GM12878 (cell line): ENCODE results near the gene DMWD. TPM values are rescaled to one million over a fixed set of nuclear protein-coding genes. Genes with fewer than 3 reads are reported as not detected.

Experiments used
- ATAC-seq: fragments of 200-7000 bp; cut with Tn5 transposase; 3 replicates; pipeline ENCODE4 v1.9.1; 2020; ENCODE audit warnings: mild to moderate bottlenecking, moderate library complexity
- BruUV-seq: library from RNA; stranded (reverse); fragments of 400-500 nt; replicated peaks from 2 replicates; lab custom pipeline; 2021; lab: Mats Ljungman, UMichigan
- CTCF ChIA-PET: fragments of 300-600 bp; sonication (Branson Sonifier 250); formaldehyde crosslinking; extraction: SDS; loops from one replicate; lab custom pipeline; 2021; ENCODE audit warnings: inconsistent platforms; lab: Yijun Ruan, JAX
- POLR2A ChIA-PET: fragments of 350-600 bp; formaldehyde crosslinking; extraction: SDS; loops from one replicate; lab custom pipeline; 2021; ENCODE audit warnings: inconsistent platforms; lab: Charles Lee
- RAD21 ChIA-PET: fragments of 300-600 bp; sonication (Branson Sonifier 250); formaldehyde crosslinking; loops from one replicate; lab custom pipeline; 2023; ENCODE audit warnings: antibody characterized with exemption; ENCODE audit not compliant: unreplicated experiment; lab: Charles Lee
- SMC1A ChIA-PET: fragments of 300-600 bp; sonication (Branson Sonifier 250); formaldehyde crosslinking; loops from one replicate; lab custom pipeline; 2023; ENCODE audit not compliant: unreplicated experiment, uncharacterized antibody; lab: Charles Lee
- DNase-seq: peaks from one replicate; pipeline ENCODE4 v3.0.0-alpha.2; 2011; ENCODE audit warnings: low read depth, low spot score
- FAIRE-seq: peaks from 3 replicates; lab custom pipeline; 2011; peaks lifted over from hg19 to GRCh38; lab: Jason Lieb, UNC
- H2AFZ ChIP-seq: 2 replicates; pipeline ENCODE4 v1.6.0; 2011; ENCODE audit warnings: low read depth, low read length, control low read depth; ENCODE audit not compliant: control insufficient read depth
- H3K27ac ChIP-seq: 2 replicates; pipeline ENCODE4 v1.5.1; 2011; ENCODE audit warnings: control low read depth; ENCODE audit not compliant: control insufficient read depth, insufficient read depth
- H3K27me3 ChIP-seq, 2 experiments: replicated peaks in 1 of 2; 2 replicates each; pipeline versions ENCODE4 v1.6.0 to v1.6.1; 2011; ENCODE audit warnings: low read length in 1 of 2; ENCODE audit not compliant: control insufficient read depth in 2 of 2, insufficient read depth in 2 of 2
- H3K36me3 ChIP-seq, 2 experiments: 2 replicates each; pipeline ENCODE4 v1.5.1; 2011; ENCODE audit warnings: low read length in 1 of 2; ENCODE audit not compliant: control insufficient read depth in 2 of 2, insufficient read depth in 2 of 2
- H3K4me1 ChIP-seq: 2 replicates; pipeline ENCODE4 v1.6.1; 2011; ENCODE audit warnings: mild to moderate bottlenecking, low read length, moderate library complexity, mixed read lengths; ENCODE audit not compliant: control insufficient read depth, insufficient read depth
- H3K4me2 ChIP-seq: 2 replicates; pipeline ENCODE4 v1.6.0; 2011; ENCODE audit warnings: control low read depth; ENCODE audit not compliant: control insufficient read depth, insufficient read depth
- H3K4me3 ChIP-seq: fragments of 200-600 bp; sonication (generic); 2 replicates; pipeline ENCODE4 v1.5.1; 2016
- H3K79me2 ChIP-seq: 2 replicates; pipeline ENCODE4 v1.6.0; 2011; ENCODE audit warnings: low read length; ENCODE audit not compliant: control insufficient read depth, insufficient read depth
- H3K9ac ChIP-seq: 2 replicates; pipeline ENCODE4 v1.8.0; 2011; ENCODE audit warnings: low read length, control low read depth, mixed read lengths; ENCODE audit not compliant: control insufficient read depth, insufficient read depth
- H3K9me3 ChIP-seq: replicated peaks from 3 replicates; pipeline ENCODE4 v1.5.1; 2011; ENCODE audit warnings: mild to moderate bottlenecking, low read length; ENCODE audit not compliant: control insufficient read depth, insufficient read depth
- H4K20me1 ChIP-seq: 2 replicates; pipeline ENCODE4 v1.6.0; 2011; ENCODE audit not compliant: control insufficient read depth, insufficient read depth
- CHD1 ChIP-seq: IDR thresholded peaks from 2 replicates; pipeline ENCODE4 v1.6.1; 2012; ENCODE audit warnings: low read depth, low read length, improper control_type of control experiment
- EGR1 ChIP-seq, 2 experiments: IDR thresholded peaks; 1 replicate in 1 of 2; 2 replicates in 1 of 2; pipeline ENCODE4 v1.6.1; 2011 to 2012; ENCODE audit warnings: low read depth in 2 of 2, low read length in 2 of 2, borderline replicate concordance in 1 of 2, mild to moderate bottlenecking in 1 of 2, moderate library complexity in 1 of 2
- JUNB ChIP-seq: IDR thresholded peaks from 2 replicates; pipeline ENCODE4 v1.6.1; 2016; ENCODE audit warnings: antibody characterized with exemption, mild to moderate bottlenecking
- NR2C1 ChIP-seq: fragments of 450-650 bp; IDR thresholded peaks from 2 replicates; pipeline ENCODE4 v1.6.1; 2017; ENCODE audit warnings: antibody characterized with exemption, mild to moderate bottlenecking, moderate library complexity
- SP1 ChIP-seq: IDR thresholded peaks from one replicate; pipeline ENCODE4 v1.6.1; 2011; ENCODE audit warnings: low read depth, low read length
- ZNF687 ChIP-seq: fragments of 450-650 bp; IDR thresholded peaks from 2 replicates; pipeline ENCODE4 v1.6.1; 2017; ENCODE audit warnings: mild to moderate bottlenecking, moderate library complexity
- WGBS: methylation state at CpG from one replicate; pipeline ENCODE4 v1.1.6; 2016; ENCODE audit warnings: low lambda C conversion rate; ENCODE audit not compliant: insufficient replicate concordance, insufficient coverage; ENCODE audit errors: missing lambda C conversion rate; 5-methylcytosine and 5-hydroxymethylcytosine counted together
- in situ Hi-C: fragments of 300-500 bp; cut with MboI; formaldehyde crosslinking; loops from 9 replicates; pipeline ENCODE4 v1.14.3; 2018; ENCODE audit warnings: mixed read lengths
- intact Hi-C: fragments of 100-400 bp; cut with micrococcal nuclease; formaldehyde crosslinking; loops from one replicate; pipeline ENCODE4 v1.14.2; 2022; ENCODE audit not compliant: unreplicated experiment
- polyA plus RNA-seq, 11 experiments: library from polyadenylated mRNA; depleted of rRNA in 4 of 11; unstranded in 6 of 11; stranded (reverse) in 5 of 11; fragments of >200 nt; fragmentation: Nextera tagmentation in 4 of 11; fragmentation: Illumina TruSeq in 1 of 11; extraction: Ambion mirVana in 4 of 11; extraction: Trizol in 1 of 11; gene quantifications; 1 replicate in 1 of 11; 2 replicates in 10 of 11; pipeline versions ENCODE4 v1.2.1 to v1.2.3, GENCODE V29; 2011 to 2016; ENCODE audit warnings: inconsistent platforms in 2 of 11, missing spikeins in 2 of 11, low read depth in 1 of 11
- total RNA-seq, 4 experiments: library from RNA; depleted of rRNA in 3 of 4; stranded (reverse); fragments of >200 nt in 3 of 4; fragmentation: Illumina TruSeq in 1 of 4; extraction: Trizol in 1 of 4; gene quantifications; 2 replicates each; pipeline versions ENCODE4 v1.2.1 to v1.2.3, GENCODE V29; 2013 to 2021

DMWD gene
- total and polyA plus RNA-seq, 10 of the 15 experiments (the other 5 are each of a cell fraction or from before 2014, with no cell fraction given), result 3.5 to 56.0 (median 11.6) TPM

DNA sequence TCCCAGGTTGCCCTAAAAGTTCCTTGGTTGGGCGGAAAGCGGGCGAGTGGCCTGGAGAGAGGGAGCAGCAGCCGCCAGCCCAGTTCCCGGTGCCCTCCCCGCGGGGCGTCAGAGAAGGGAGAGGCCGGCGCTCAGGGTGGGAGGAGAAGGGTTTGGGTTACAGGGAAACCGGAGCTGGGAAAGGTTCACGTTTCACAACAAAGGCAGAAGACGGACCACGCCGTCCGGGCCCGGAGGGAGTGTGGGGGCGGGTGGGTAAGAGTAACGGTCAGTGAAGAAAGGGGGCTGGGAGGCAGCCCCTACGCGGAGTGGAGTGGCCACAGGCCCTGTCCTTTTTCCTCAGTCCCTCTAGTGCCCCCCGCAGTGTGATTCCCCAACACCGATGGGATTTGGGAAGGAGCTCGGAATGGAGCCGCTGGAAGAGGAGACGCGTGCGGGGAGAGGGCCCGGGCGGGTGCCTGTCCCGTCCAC lies 25.2 kb downstream of the DMWD start:
- Histone ChIP-seq H3K27me3 (no peaks in the 10 kb centered on the region), H3K4me1 (peaks cover 4% of the 10 kb centered on the region), H3K79me2 (no peaks in the 10 kb centered on the region; the same call in 1 of the 2 replicates), H2AFZ (no peak overlapping the region; the same call in 1 of the 2 replicates), H3K4me2 (peak overlapping the region; percentile 77), H3K9ac (peak overlapping the region; percentile 75; the same call in 1 of the 2 replicates), H3K4me3 (peak overlapping the region; percentile 98), H4K20me1 (no peaks in the 10 kb centered on the region), H3K9me3 (no peaks in the 10 kb centered on the region), H3K36me3 (no peaks in the 10 kb centered on the region), H3K27ac (no peak overlapping the region)
- SMC1A ChIA-PET, result no interaction called here
- ATAC-seq (no peak), DNase-seq (no peak), FAIRE-seq (no peak)
- TF ChIP-seq EGR1 (IDR thresholded peaks at IDR 0.05; ENCODE audit: borderline replicate concordance in 1 of 2, low read depth in 2 of 2, low read length in 2 of 2) (peak in 1 of 2 experiments; percentile 2; a peak in 1 of 3 replicates), NR2C1 (no peak)
- POLR2A ChIA-PET, result interaction anchor here (0.7 to 2.9 kb wide), 5 partner anchors 12 to 50 kb away, joined by 3 to 24 read pairs (median 4); partner anchors contain the start of gene FBXO46
- BruUV-seq, result no TSS peak
- 69% methylated on average over 22 of the region's 31 CpGs for WGBS
- in situ Hi-C loops, result no loop called here
- CTCF ChIA-PET, result interaction anchor here (0.5 to 4.5 kb wide), 4 partner anchors 15 to 1538 kb away, joined by 3 to 110 read pairs (median 11); no protein-coding TSS in a partner anchor
- intact Hi-C loops, result loop anchor here (5.0 kb wide), 2 partner anchors 35 to 75 kb away; partner anchors contain the start of genes FBXO46, MEIOSIN, QPCTL and SNRPD2
- RAD21 ChIA-PET, result interaction anchor here (3.6 kb wide), 1 partner anchor 75 kb away, joined by 41 read pairs; the partner anchor contains the start of genes QPCTL and SNRPD2

DNA sequence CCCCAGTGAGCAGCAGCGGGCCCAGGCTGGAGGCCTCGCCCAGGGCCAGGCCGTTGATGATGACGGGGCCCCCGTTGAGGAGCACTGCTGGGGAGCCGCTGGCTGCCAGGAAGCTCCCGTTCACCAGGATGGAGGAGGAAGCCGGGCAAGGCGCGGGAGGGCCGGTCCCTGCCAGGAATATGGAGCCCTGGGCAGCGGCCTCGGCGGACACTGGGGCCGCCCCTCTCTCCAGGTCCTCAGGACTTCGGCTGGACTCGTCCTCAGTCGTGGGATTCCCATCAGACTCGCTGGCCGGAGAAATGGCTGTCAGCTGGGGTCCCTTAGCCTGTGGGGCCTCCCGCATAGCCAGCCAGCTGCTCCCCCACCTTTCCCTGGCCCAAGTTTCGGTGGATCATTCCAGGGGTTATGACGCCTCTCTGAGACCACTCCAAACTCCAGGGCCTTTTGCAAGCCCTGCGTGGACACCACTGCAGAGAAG lies 25.7 kb downstream of the DMWD start:
- 98% methylated on average over 18 of the region's 24 CpGs for WGBS
- H3K27me3 ChIP-seq, result no peaks in the 10 kb centered on the region
- no peaks in the 10 kb centered on the region for H3K9me3 ChIP-seq
- ChIA-PET SMC1A (no interaction called here), CTCF (interaction anchor here (0.5 to 4.5 kb wide), 3 partner anchors 14 to 1538 kb away, joined by 5 to 110 read pairs (median 17); no protein-coding TSS in a partner anchor), RAD21 (no interaction called here), POLR2A (interaction anchor here (0.8 to 0.9 kb wide), 2 partner anchors 32 to 50 kb away, joined by 3 read pairs; no protein-coding TSS in a partner anchor)
- no peaks in the 10 kb centered on the region for H4K20me1 ChIP-seq
- H3K27ac ChIP-seq, result no peak overlapping the region
- H3K4me2 ChIP-seq, result peak overlapping the region; percentile 77
- H3K4me1 ChIP-seq, result peaks cover 4% of the 10 kb centered on the region
- H3K4me3 ChIP-seq, result peak overlapping the region; percentile 98; the same call in 1 of the 2 replicates
- in situ Hi-C loops (no loop called here), intact Hi-C loops (loop anchor here (5.0 kb wide), 2 partner anchors 35 to 75 kb away; partner anchors contain the start of genes FBXO46, MEIOSIN, QPCTL and SNRPD2)
- no peak for FAIRE-seq
- no peak for ATAC-seq
- H3K9ac ChIP-seq, result no peak overlapping the region
- no peaks in the 10 kb centered on the region; the same call in 1 of the 2 replicates for H3K79me2 ChIP-seq
- no peak for TF ChIP-seq CHD1
- no peak for TF ChIP-seq SP1
- no peak for TF ChIP-seq ZNF687
- TF ChIP-seq JUNB, result no peak
- no peak for DNase-seq
- BruUV-seq, result no TSS peak
- no peak overlapping the region for H2AFZ ChIP-seq
- no peaks in the 10 kb centered on the region for H3K36me3 ChIP-seq
